B cell (primary cell): ENCODE results near the gene AUP1. TPM values are rescaled to one million over a fixed set of nuclear protein-coding genes. Genes with fewer than 3 reads are reported as not detected.

Source experiments
- ATAC-seq: fragments of 200-7000 bp; cut with Tn5 transposase; one replicate; pipeline ENCODE4 v1.10.0; 2021; ENCODE audit warnings: low read depth, mild to moderate bottlenecking, moderate number of reproducible peaks, moderate library complexity
- CTCF ChIA-PET: fragments of 350-600 bp; sonication (Branson Sonifier 250); formaldehyde crosslinking; loops from one replicate; lab custom pipeline; 2021; ENCODE audit warnings: antibody characterized with exemption, inconsistent platforms; lab: Charles Lee
- POLR2A ChIA-PET: fragments of 350-600 bp; sonication (Branson Sonifier 250); formaldehyde crosslinking; loops from one replicate; lab custom pipeline; 2021; ENCODE audit warnings: antibody characterized with exemption; lab: Charles Lee
- DNase-seq: peaks from one replicate; pipeline ENCODE4 v3.0.0; 2013
- H2AFZ ChIP-seq: 2 replicates; pipeline ENCODE4 v1.6.1; 2012; ENCODE audit warnings: mild to moderate bottlenecking, low read depth, low read length; ENCODE audit not compliant: insufficient read depth, poor library complexity, severe bottlenecking
- H3K27ac ChIP-seq, 2 donors: 1 replicate in 1 of 2; 2 replicates in 1 of 2; pipeline ENCODE4 v1.5.1; 2012 to 2013; ENCODE audit warnings: low read length in 2 of 2, mild to moderate bottlenecking in 2 of 2, moderate library complexity in 1 of 2
- H3K27me3 ChIP-seq, 4 experiments: fragments of 200-600 bp in 1 of 4; sonication (generic) in 1 of 4; replicated peaks in 1 of 4; 1 replicate in 2 of 4; 2 replicates in 2 of 4; pipeline versions ENCODE4 v1.6.1 to v1.7.0; 2013 to 2016; ENCODE audit warnings: low read length in 3 of 4, mild to moderate bottlenecking in 2 of 4, mixed read lengths in 1 of 4, moderate library complexity in 1 of 4; ENCODE audit not compliant: insufficient read depth in 4 of 4, control insufficient read depth in 3 of 4; ENCODE audit errors: control extremely low read depth in 1 of 4
- H3K36me3 ChIP-seq, 2 experiments: replicated peaks in 1 of 2; 1 replicate in 1 of 2; 2 replicates in 1 of 2; pipeline versions ENCODE4 v1.6.1 to v1.7.1; 2013; ENCODE audit warnings: low read length in 1 of 2; ENCODE audit not compliant: insufficient read depth in 2 of 2, control insufficient read depth in 1 of 2; ENCODE audit errors: control extremely low read depth in 1 of 2, extremely low read depth in 1 of 2
- H3K4me1 ChIP-seq, 2 donors: fragments of 200-600 bp in 1 of 2; sonication (generic) in 1 of 2; 1 replicate in 1 of 2; 2 replicates in 1 of 2; pipeline versions ENCODE4 v1.5.1 to v1.6.1; 2013 to 2017; ENCODE audit warnings: low read length in 2 of 2; ENCODE audit not compliant: control insufficient read depth in 2 of 2, insufficient read depth in 2 of 2
- H3K4me2 ChIP-seq: replicated peaks from 2 replicates; pipeline ENCODE3; 2012; ENCODE audit warnings: mild to moderate bottlenecking, low read depth, low read length; ENCODE audit not compliant: poor library complexity, severe bottlenecking
- H3K4me3 ChIP-seq, 5 experiments: fragments of 200-600 bp in 1 of 5; sonication (generic) in 1 of 5; 1 replicate in 3 of 5; 2 replicates in 2 of 5; pipeline versions ENCODE4 v1.5.1 to v1.7.0; 2011 to 2016; ENCODE audit warnings: low read length in 4 of 5, mild to moderate bottlenecking in 4 of 5, low read depth in 2 of 5, control low read depth in 1 of 5, moderate library complexity in 1 of 5; ENCODE audit not compliant: insufficient read depth in 1 of 5; ENCODE audit errors: control extremely low read depth in 1 of 5, extremely low read depth in 1 of 5
- H3K79me2 ChIP-seq: fragments of 200-600 bp; sonication (generic); one replicate; pipeline ENCODE4 v1.6.0; 2016; ENCODE audit warnings: low read length; ENCODE audit not compliant: control insufficient read depth, insufficient read depth
- H3K9ac ChIP-seq: fragments of 200-600 bp; sonication (generic); 2 replicates; pipeline ENCODE4 v1.6.1; 2017; ENCODE audit warnings: mild to moderate bottlenecking, low read length, moderate library complexity
- H3K9me3 ChIP-seq, 3 donors: one replicate each; pipeline versions ENCODE4 v1.6.1 to v1.7.1; 2013; ENCODE audit warnings: low read length in 2 of 3; ENCODE audit not compliant: control insufficient read depth in 2 of 3, insufficient read depth in 1 of 3; ENCODE audit errors: control extremely low read depth in 1 of 3
- H4K20me1 ChIP-seq: 2 replicates; pipeline ENCODE4 v1.6.0; 2012; ENCODE audit warnings: mild to moderate bottlenecking, low read length; ENCODE audit not compliant: insufficient read depth, control insufficient read depth, poor library complexity, severe bottlenecking
- H3K27ac Mint-ChIP-seq: one replicate; pipeline ENCODE4 v1.8.0; 2021; ENCODE audit warnings: mixed read lengths
- H3K27me3 Mint-ChIP-seq: one replicate; pipeline ENCODE4 v1.8.0; 2021; ENCODE audit warnings: mixed read lengths
- H3K4me1 Mint-ChIP-seq: one replicate; pipeline ENCODE4 v1.8.0; 2021; ENCODE audit warnings: mixed read lengths
- H3K4me3 Mint-ChIP-seq: one replicate; pipeline ENCODE4 v1.8.0; 2021; ENCODE audit warnings: mixed read lengths
- H3K9me3 Mint-ChIP-seq: one replicate; pipeline ENCODE4 v1.8.0; 2022; ENCODE audit warnings: mixed read lengths; ENCODE audit not compliant: insufficient read depth
- CTCF ChIP-seq: fragments of 200-600 bp; IDR thresholded peaks from one replicate; pipeline ENCODE4 v1.8.0; 2022; ENCODE audit warnings: antibody characterized with exemption, mild to moderate bottlenecking
- EZH2 ChIP-seq: IDR thresholded peaks from 2 replicates; pipeline ENCODE4 v1.6.1; 2012; ENCODE audit warnings: borderline replicate concordance, low read depth, mild to moderate bottlenecking, moderate library complexity, low read length; ENCODE audit not compliant: insufficient read depth, poor library complexity, severe bottlenecking
- whole genome bisulfite sequencing: methylation state at CpG from one replicate; pipeline ENCODE4 v1.1.5; 2013; ENCODE audit warnings: missing lambda C conversion rate; ENCODE audit not compliant: insufficient coverage; 5-methylcytosine and 5-hydroxymethylcytosine counted together
- intact Hi-C: fragments of 100-400 bp; cut with micrococcal nuclease; formaldehyde crosslinking; loops from one replicate; pipeline ENCODE4 v1.10.0; 2022
- polyA plus RNA-seq: library from polyadenylated mRNA; depleted of rRNA; stranded (reverse); fragments of >200 nt; gene quantifications from 2 replicates; pipeline ENCODE4 v1.2.3, GENCODE V29; 2012
- total RNA-seq, 2 donors: library from RNA; stranded (reverse); fragments of 120-200 nt in 1 of 2; gene quantifications; 1 replicate in 1 of 2; 2 replicates in 1 of 2; pipeline versions ENCODE4 v1.2.3 to v1.2.4, GENCODE V29; 2013 to 2022

Gene AUP1
- total and polyA plus RNA-seq, 2 donors (not counting 1 experiment from before 2014, with no cell fraction given), result 201 to 525 TPM

- Histone ChIP-seq H3K9me3 (peaks cover 0 to 31% (median 0%) of the 10 kb centered on the region in 3 donors), H3K9ac (peak within 1 kb of the TSS; percentile 70), H3K4me3 (peak within 1 kb of the TSS; percentile 26 to 69 (median 38)), H3K79me2 (no peaks in the 10 kb centered on the region), H3K36me3 (peaks cover 0 to 2% of the 10 kb centered on the region in 2 experiments), H3K4me2 (peak within 1 kb of the TSS; percentile 91), H4K20me1 (no peaks in the 10 kb centered on the region), H3K4me1 (peaks cover 49 to 54% of the 10 kb centered on the region in 2 donors), H2AFZ (peak within 1 kb of the TSS; percentile 64), H3K27me3 (peaks cover 0 to 74% (median 38%) of the 10 kb centered on the region in 4 experiments), H3K27ac (no peak within 1 kb of the TSS)
- ATAC-seq (no peak), DNase-seq (peak; percentile 61)
- TF ChIP-seq EZH2, result peak; percentile 81
- no peak for TF ChIP-seq CTCF
- no peaks in the 10 kb centered on the region for H3K9me3 Mint-ChIP-seq
- H3K4me1 Mint-ChIP-seq, result peaks cover 52% of the 10 kb centered on the region
- peak within 1 kb of the TSS; percentile 92 for H3K4me3 Mint-ChIP-seq
- peak within 1 kb of the TSS; percentile 64 for H3K27ac Mint-ChIP-seq
- POLR2A ChIA-PET, result interaction anchor here (0.6 to 1.9 kb wide), 4 partner anchors 8 to 124 kb away, joined by 3 to 7 read pairs (median 4); partner anchors contain the start of gene PCGF1
- peaks cover 57% of the 10 kb centered on the region for H3K27me3 Mint-ChIP-seq
- intact Hi-C loops, result loop anchor here (5.0 kb wide), 1 partner anchor 33 kb away; no protein-coding TSS in a partner anchor
- CTCF ChIA-PET, result interaction anchor here (1.7 to 3.0 kb wide), 2 partner anchors 14 to 87 kb away, joined by 4 to 11 read pairs; no protein-coding TSS in a partner anchor
- 5% methylated on average over 59 of the region's 65 CpGs for WGBS
Measured at GRCh38 chr2:74499267-74499939, 30.1 kb downstream of the AUP1 start, which contains the start of gene LBX2. Gene LBX2, minus strand, starts transcription at chr2:74499603. Its CDS starts 66 bp downstream, at chr2:74499537.
